Measurements from ENCODE around the gene DDX3X. TPM values are rescaled to one million over a fixed set of nuclear protein-coding genes. Genes with fewer than 3 reads are reported as not detected.

The DDX3X gene
- total RNA-seq, 4 donors from 2014 or later: 161 to 383 (median 228) TPM

DNA sequence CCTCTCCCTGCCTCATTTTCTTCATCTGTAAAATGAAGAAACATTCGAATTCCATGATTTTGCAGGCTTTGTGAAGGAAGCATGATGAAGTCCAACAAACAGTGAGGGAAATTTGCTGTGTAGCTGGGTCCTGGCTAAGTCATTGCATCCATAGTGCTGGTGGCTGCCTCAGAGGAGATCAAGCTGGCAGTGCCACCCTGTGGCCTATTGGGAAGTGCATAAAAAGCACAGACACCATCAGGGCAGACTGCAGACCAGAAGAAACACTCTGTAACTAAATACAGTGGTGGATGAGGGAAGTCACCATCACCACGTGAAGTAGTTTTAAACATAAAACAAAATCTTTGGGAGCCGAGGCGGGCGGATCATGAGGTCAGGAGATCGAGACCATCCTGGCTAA, 40.7 kb upstream of the DDX3X start:
- Histone ChIP-seq H3K27ac (no peak overlapping the region), H3K27me3 (no peaks in the 10 kb centered on the region), H3K9me3 (no peaks in the 10 kb centered on the region), H3K4me1 (no peaks in the 10 kb centered on the region), H3K4me3 (no peak overlapping the region), H3K36me3 (no peaks in the 10 kb centered on the region)
- TF ChIP-seq POLR2A (IDR thresholded peaks at IDR 0.05) (no peak), EP300 (IDR thresholded peaks at IDR 0.05) (no peak), POLR2AphosphoS5 (IDR thresholded peaks at IDR 0.05) (no peak)
- TF ChIP-seq, protein P1, sequence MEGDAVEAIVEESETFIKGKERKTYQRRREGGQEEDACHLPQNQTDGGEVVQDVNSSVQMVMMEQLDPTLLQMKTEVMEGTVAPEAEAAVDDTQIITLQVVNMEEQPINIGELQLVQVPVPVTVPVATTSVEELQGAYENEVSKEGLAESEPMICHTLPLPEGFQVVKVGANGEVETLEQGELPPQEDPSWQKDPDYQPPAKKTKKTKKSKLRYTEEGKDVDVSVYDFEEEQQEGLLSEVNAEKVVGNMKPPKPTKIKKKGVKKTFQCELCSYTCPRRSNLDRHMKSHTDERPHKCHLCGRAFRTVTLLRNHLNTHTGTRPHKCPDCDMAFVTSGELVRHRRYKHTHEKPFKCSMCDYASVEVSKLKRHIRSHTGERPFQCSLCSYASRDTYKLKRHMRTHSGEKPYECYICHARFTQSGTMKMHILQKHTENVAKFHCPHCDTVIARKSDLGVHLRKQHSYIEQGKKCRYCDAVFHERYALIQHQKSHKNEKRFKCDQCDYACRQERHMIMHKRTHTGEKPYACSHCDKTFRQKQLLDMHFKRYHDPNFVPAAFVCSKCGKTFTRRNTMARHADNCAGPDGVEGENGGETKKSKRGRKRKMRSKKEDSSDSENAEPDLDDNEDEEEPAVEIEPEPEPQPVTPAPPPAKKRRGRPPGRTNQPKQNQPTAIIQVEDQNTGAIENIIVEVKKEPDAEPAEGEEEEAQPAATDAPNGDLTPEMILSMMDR (IDR thresholded peaks at IDR 0.05): no peak
- WGBS: 86% methylated on average over 6 of the region's 6 CpGs
- no peak for DNase-seq (ENCODE audit: low spot score in 2 of 2)

DNA sequence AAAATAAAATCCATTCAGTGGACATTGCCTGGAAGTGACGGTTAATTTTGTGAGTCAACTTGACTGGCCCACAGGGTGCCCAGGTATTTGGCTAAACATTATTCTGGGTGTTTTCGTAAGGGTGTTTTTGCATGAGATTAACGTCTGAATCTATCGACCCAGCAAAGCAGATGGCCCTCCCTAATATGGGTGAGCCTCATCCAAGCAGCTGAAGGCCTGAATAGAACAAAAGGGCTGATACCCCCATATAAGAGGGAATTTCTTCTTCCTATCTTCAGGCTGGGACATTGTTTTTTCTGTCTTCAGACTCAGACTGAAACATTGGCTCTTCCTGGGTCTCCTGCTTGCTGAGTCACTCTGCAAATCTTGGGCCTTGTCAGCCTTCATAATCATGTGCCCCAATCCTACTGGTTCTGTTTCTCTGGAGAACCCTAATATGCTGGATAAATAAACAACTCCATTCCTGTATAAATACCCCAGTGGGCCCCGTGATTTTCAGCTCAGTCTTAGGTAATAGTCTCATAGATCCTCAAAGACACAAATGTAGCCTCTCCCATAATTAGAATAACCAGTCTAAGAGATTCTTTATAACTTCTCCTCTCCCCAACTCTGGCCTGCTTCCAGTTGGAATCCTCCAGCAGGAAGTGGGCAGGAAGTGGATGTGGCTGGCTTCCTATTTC, 33.1 kb upstream of the DDX3X start:
- TF ChIP-seq POLR2A (IDR thresholded peaks at IDR 0.05): no peak
- no peak for TF ChIP-seq EP300 (IDR thresholded peaks at IDR 0.05)
- TF ChIP-seq, protein P1 (IDR thresholded peaks at IDR 0.05): no peak
- TF ChIP-seq POLR2AphosphoS5 (IDR thresholded peaks at IDR 0.05): no peak
- H3K36me3 ChIP-seq: no peaks in the 10 kb centered on the region
- H3K27ac ChIP-seq: no peak overlapping the region
- H3K27me3 ChIP-seq: no peaks in the 10 kb centered on the region
- H3K4me1 ChIP-seq: no peaks in the 10 kb centered on the region
- H3K9me3 ChIP-seq: no peaks in the 10 kb centered on the region
- no peak overlapping the region for H3K4me3 ChIP-seq
- WGBS: 81% methylated on average over 5 of the region's 5 CpGs
- DNase-seq (ENCODE audit: low spot score in 2 of 2): no peak

DNA sequence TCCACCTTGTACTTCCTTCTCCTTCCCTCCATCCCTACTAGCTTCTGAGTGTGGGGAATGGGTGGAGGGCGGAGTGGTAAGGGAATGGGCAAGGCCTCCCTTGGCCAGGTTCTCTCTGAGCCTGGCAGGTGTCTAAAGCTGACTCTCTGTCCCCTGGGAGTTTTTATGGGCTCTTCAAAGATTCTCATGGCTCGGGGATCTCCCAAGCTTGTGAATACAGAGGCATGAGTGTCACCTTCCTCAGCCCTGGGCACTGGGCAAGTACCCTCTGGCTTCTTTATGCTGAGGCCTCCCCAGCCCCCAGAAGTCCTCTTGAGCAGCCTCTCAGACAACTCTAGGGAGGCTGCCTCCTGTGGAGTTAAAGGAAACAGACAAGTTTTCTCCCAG, 32.5 kb upstream of the DDX3X start:
- Histone ChIP-seq H3K4me1 (no peaks in the 10 kb centered on the region), H3K36me3 (no peaks in the 10 kb centered on the region), H3K27me3 (no peaks in the 10 kb centered on the region), H3K27ac (no peak overlapping the region), H3K9me3 (no peaks in the 10 kb centered on the region), H3K4me3 (no peak overlapping the region)
- TF ChIP-seq, protein P1 (IDR thresholded peaks at IDR 0.05): no peak
- TF ChIP-seq POLR2A (IDR thresholded peaks at IDR 0.05) (no peak), POLR2AphosphoS5 (IDR thresholded peaks at IDR 0.05) (no peak), EP300 (IDR thresholded peaks at IDR 0.05) (no peak)
- 71% methylated on average over 2 of the region's 2 CpGs for WGBS
- DNase-seq (ENCODE audit: low spot score in 2 of 2): no peak

DNA sequence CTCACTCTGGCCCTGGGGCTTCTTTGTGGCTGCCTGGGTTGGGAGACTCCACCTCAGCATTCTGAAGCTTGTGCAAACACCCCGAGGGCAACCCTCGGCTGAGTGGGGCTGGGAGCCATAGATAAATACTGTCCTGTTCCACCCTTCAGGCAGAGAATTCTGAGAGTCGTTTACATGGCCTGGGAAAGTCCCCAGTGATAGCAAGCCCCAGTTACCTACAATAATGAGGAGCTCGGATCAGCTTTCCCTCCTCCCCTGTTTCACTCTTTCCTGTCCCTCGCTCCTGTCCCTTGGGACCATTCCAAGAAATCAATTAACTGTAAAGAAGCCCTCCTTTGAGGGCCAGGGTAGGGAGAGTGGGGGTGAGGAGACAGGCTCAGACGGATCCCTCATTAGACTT, 31.6 kb upstream of the DDX3X start:
- no peaks in the 10 kb centered on the region for H3K9me3 ChIP-seq
- 60% methylated on average over 4 of the region's 6 CpGs for WGBS

DNA sequence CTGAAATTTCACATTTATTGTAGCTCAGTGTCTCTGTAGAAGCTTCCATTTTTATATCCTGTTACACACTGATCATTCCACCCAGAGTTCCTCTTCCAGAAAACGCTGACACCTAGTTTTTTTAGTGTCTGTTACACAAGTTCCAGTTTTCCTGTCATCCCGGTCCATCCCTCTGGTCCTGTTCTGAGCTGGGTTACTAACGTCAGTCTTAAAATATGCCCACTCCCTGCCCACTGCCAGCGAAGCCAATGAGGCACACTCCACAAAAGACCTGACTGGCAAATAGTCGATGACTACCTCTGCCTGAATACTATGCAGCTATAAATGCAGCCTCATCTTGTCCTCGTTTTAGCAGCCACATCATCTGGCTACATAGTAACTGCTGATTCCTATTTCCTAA, 30.9 kb upstream of the DDX3X start:
- 58% methylated on average over 6 of the region's 6 CpGs for WGBS
- TF ChIP-seq POLR2A (IDR thresholded peaks at IDR 0.05) (no peak), POLR2AphosphoS5 (IDR thresholded peaks at IDR 0.05) (no peak), EP300 (IDR thresholded peaks at IDR 0.05) (no peak)
- TF ChIP-seq, protein P1 (IDR thresholded peaks at IDR 0.05): no peak
- no peak overlapping the region for H3K4me3 ChIP-seq
- no peak overlapping the region for H3K27ac ChIP-seq
- no peaks in the 10 kb centered on the region for H3K36me3 ChIP-seq
- no peaks in the 10 kb centered on the region for H3K27me3 ChIP-seq
- no peak for DNase-seq (ENCODE audit: low spot score in 2 of 2)
- H3K4me1 ChIP-seq: no peaks in the 10 kb centered on the region
- no peaks in the 10 kb centered on the region for H3K9me3 ChIP-seq

More for the DNA sequence above, 31.6 kb upstream of the DDX3X start:
- Histone ChIP-seq H3K36me3 (no peaks in the 10 kb centered on the region), H3K4me1 (no peaks in the 10 kb centered on the region), H3K4me3 (no peak overlapping the region), H3K27ac (no peak overlapping the region), H3K27me3 (no peaks in the 10 kb centered on the region)
- DNase-seq (ENCODE audit: low spot score in 2 of 2): no peak
- TF ChIP-seq EP300 (IDR thresholded peaks at IDR 0.05): no peak
- no peak for TF ChIP-seq POLR2A (IDR thresholded peaks at IDR 0.05)
- TF ChIP-seq, protein P1 (IDR thresholded peaks at IDR 0.05): no peak
- TF ChIP-seq POLR2AphosphoS5 (IDR thresholded peaks at IDR 0.05): no peak

Measured in suprapubic skin (tissue), 4 donors.